Measurements from ENCODE around the gene PECR.

GRCh38 chr2:216083464-216084281 is 2.1 kb upstream of the PECR start:
- TF ChIP-seq CTCF (IDR thresholded peaks at IDR 0.05 in 2 of 3, conservative IDR thresholded peaks at IDR 0.05 in 1 of 3; ENCODE audit: control insufficient read depth in 2 of 3, extremely low read depth in 1 of 3, insufficient read depth in 1 of 3, low read depth in 3 of 3, low read length in 3 of 3) (no peak), HCFC1 (IDR thresholded peaks at IDR 0.05; ENCODE audit: low read length) (no peak), ATF2 (IDR thresholded peaks at IDR 0.05; ENCODE audit: low read length) (no peak), GABPA (IDR thresholded peaks at IDR 0.05; ENCODE audit: low read depth) (no peak), E4F1 (IDR thresholded peaks at IDR 0.05; ENCODE audit: borderline replicate concordance, partially characterized antibody) (no peak), ZNF687 (IDR thresholded peaks at IDR 0.05) (no peak), SUZ12 (IDR thresholded peaks at IDR 0.05; ENCODE audit: unreplicated experiment) (no peak)

All from GM12878 (cell line).